PFSK-1 (cell line): ENCODE data around the gene KLHL24.

Source experiments
- POLR2AphosphoS5 ChIP-seq: IDR thresholded peaks from 2 replicates; pipeline ENCODE4 v1.6.1; 2012; ENCODE audit warnings: low read depth, mild to moderate bottlenecking, control low read depth, low read length, moderate library complexity
- SIN3A ChIP-seq: IDR thresholded peaks from 2 replicates; pipeline ENCODE4 v1.6.1; 2012; ENCODE audit warnings: mild to moderate bottlenecking, low read length, moderate library complexity, borderline replicate concordance; ENCODE audit not compliant: insufficient read depth
- TAF1 ChIP-seq: IDR thresholded peaks from 2 replicates; pipeline ENCODE4 v1.6.1; 2012; ENCODE audit warnings: low read length, control low read depth, borderline replicate concordance; ENCODE audit not compliant: insufficient read depth
- TF ChIP-seq, protein P1 (sequence below), 2 experiments: IDR thresholded peaks; 2 replicates each; pipeline versions ENCODE4 v1.6.1 to v1.8.0; 2011 to 2012; ENCODE audit warnings: low read depth in 2 of 2, low read length in 2 of 2, control low read depth in 1 of 2, inconsistent platforms in 1 of 2, mild to moderate bottlenecking in 1 of 2, moderate library complexity in 1 of 2; ENCODE audit not compliant: insufficient read depth in 1 of 2

DNA sequence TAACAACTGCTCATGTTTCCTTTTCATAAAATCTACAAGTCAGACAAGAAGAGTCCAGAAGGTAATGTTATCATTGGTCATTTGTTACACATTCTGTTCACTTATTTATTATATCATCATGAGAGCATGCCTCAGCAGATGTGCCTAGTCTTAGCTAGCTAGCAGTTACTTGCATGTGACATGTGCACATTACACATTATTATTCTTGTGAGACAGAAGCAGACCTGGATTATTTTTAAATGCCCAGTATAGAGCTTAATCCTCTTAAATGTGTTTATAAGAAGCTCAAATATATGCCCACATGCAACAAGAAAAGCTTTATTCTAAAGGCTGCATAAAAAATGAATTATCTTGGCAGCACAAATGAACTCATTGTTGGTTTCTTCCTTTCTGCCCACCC is 74.8 kb downstream of the KLHL24 start:
- TF ChIP-seq POLR2AphosphoS5 (no peak), TAF1 (no peak), SIN3A (no peak)
- TF ChIP-seq, protein P1, sequence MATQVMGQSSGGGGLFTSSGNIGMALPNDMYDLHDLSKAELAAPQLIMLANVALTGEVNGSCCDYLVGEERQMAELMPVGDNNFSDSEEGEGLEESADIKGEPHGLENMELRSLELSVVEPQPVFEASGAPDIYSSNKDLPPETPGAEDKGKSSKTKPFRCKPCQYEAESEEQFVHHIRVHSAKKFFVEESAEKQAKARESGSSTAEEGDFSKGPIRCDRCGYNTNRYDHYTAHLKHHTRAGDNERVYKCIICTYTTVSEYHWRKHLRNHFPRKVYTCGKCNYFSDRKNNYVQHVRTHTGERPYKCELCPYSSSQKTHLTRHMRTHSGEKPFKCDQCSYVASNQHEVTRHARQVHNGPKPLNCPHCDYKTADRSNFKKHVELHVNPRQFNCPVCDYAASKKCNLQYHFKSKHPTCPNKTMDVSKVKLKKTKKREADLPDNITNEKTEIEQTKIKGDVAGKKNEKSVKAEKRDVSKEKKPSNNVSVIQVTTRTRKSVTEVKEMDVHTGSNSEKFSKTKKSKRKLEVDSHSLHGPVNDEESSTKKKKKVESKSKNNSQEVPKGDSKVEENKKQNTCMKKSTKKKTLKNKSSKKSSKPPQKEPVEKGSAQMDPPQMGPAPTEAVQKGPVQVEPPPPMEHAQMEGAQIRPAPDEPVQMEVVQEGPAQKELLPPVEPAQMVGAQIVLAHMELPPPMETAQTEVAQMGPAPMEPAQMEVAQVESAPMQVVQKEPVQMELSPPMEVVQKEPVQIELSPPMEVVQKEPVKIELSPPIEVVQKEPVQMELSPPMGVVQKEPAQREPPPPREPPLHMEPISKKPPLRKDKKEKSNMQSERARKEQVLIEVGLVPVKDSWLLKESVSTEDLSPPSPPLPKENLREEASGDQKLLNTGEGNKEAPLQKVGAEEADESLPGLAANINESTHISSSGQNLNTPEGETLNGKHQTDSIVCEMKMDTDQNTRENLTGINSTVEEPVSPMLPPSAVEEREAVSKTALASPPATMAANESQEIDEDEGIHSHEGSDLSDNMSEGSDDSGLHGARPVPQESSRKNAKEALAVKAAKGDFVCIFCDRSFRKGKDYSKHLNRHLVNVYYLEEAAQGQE (IDR thresholded peaks at IDR 0.05; ENCODE audit: insufficient read depth in 1 of 2, low read depth in 2 of 2, low read length in 2 of 2) = no peak
